CD8-positive, alpha-beta memory T cell (primary cell): ENCODE results near the gene AREL1. TPM values are rescaled to one million over a fixed set of nuclear protein-coding genes. Genes with fewer than 3 reads are reported as not detected.

Source experiments
- CTCF ChIA-PET: fragments of 350-600 bp; sonication (Branson Sonifier 250); formaldehyde crosslinking; loops from one replicate; lab custom pipeline; 2021; ENCODE audit warnings: antibody characterized with exemption; lab: Charles Lee
- POLR2A ChIA-PET: fragments of 350-600 bp; sonication (Branson Sonifier 250); formaldehyde crosslinking; loops from one replicate; lab custom pipeline; 2021; ENCODE audit warnings: antibody characterized with exemption; lab: Charles Lee
- DNase-seq, 5 donors: peaks; one replicate each; pipeline versions ENCODE4 v3.0.0 to v3.0.0-alpha.2; 2020 to 2022; ENCODE audit warnings: mixed read lengths in 1 of 5
- H3K27ac ChIP-seq: one replicate; pipeline ENCODE4 v1.7.0; 2013; ENCODE audit warnings: low read depth, mild to moderate bottlenecking, low read length, moderate library complexity
- H3K27me3 ChIP-seq: 2 replicates; pipeline ENCODE4 v1.7.0; 2013; ENCODE audit warnings: low read length, mild to moderate bottlenecking; ENCODE audit not compliant: insufficient read depth, poor library complexity, severe bottlenecking
- H3K36me3 ChIP-seq: 2 replicates; pipeline ENCODE4 v1.7.0; 2013; ENCODE audit warnings: mild to moderate bottlenecking, low read length, moderate library complexity; ENCODE audit not compliant: insufficient read depth
- H3K4me1 ChIP-seq: 2 replicates; pipeline ENCODE4 v1.7.0; 2013; ENCODE audit warnings: mild to moderate bottlenecking, low read length, moderate library complexity; ENCODE audit not compliant: insufficient read depth
- H3K4me3 ChIP-seq: 2 replicates; pipeline ENCODE4 v1.7.0; 2013; ENCODE audit warnings: mild to moderate bottlenecking, low read length
- H3K9me3 ChIP-seq: 2 replicates; pipeline ENCODE4 v1.7.0; 2013; ENCODE audit warnings: mild to moderate bottlenecking, low read length
- H3K27ac Mint-ChIP-seq, 8 donors: one replicate each; pipeline ENCODE4 v1.8.0; 2020 to 2021; ENCODE audit warnings: mixed read lengths in 8 of 8, mild to moderate bottlenecking in 6 of 8, inconsistent platforms in 3 of 8, moderate library complexity in 3 of 8
- H3K27me3 Mint-ChIP-seq, 2 donors: one replicate each; pipeline ENCODE4 v1.8.0; 2020 to 2021; ENCODE audit warnings: mixed read lengths in 2 of 2, mild to moderate bottlenecking in 1 of 2, moderate library complexity in 1 of 2
- H3K36me3 Mint-ChIP-seq, 3 donors: one replicate each; pipeline ENCODE4 v1.8.0; 2020 to 2021; ENCODE audit warnings: mixed read lengths in 3 of 3, inconsistent platforms in 1 of 3, mild to moderate bottlenecking in 1 of 3
- H3K4me1 Mint-ChIP-seq, 3 donors: one replicate each; pipeline ENCODE4 v1.8.0; 2020 to 2021; ENCODE audit warnings: mixed read lengths in 3 of 3, inconsistent platforms in 1 of 3, mild to moderate bottlenecking in 1 of 3
- H3K4me3 Mint-ChIP-seq, 7 donors: one replicate each; pipeline ENCODE4 v1.8.0; 2020 to 2021; ENCODE audit warnings: mixed read lengths in 7 of 7, mild to moderate bottlenecking in 6 of 7, moderate library complexity in 4 of 7, inconsistent platforms in 2 of 7
- H3K9me3 Mint-ChIP-seq, 5 donors: one replicate each; pipeline ENCODE4 v1.8.0; 2020 to 2022; ENCODE audit warnings: mixed read lengths in 5 of 5, mild to moderate bottlenecking in 3 of 5, moderate library complexity in 2 of 5, inconsistent platforms in 1 of 5
- polyA plus RNA-seq: library from polyadenylated mRNA; unstranded; fragments of 300-500 nt; fragmentation: Illumina TruSeq; gene quantifications from one replicate; pipeline ENCODE4 v1.2.3, GENCODE V29; 2021
- total RNA-seq, 2 experiments: library from RNA; stranded (reverse); gene quantifications; one replicate each; pipeline ENCODE4 v1.2.3, GENCODE V29; 2021

The AREL1 gene
- total and polyA plus RNA-seq, 3 experiments from 2014 or later = 28.6 to 37.7 (median 37.0) TPM

DNA sequence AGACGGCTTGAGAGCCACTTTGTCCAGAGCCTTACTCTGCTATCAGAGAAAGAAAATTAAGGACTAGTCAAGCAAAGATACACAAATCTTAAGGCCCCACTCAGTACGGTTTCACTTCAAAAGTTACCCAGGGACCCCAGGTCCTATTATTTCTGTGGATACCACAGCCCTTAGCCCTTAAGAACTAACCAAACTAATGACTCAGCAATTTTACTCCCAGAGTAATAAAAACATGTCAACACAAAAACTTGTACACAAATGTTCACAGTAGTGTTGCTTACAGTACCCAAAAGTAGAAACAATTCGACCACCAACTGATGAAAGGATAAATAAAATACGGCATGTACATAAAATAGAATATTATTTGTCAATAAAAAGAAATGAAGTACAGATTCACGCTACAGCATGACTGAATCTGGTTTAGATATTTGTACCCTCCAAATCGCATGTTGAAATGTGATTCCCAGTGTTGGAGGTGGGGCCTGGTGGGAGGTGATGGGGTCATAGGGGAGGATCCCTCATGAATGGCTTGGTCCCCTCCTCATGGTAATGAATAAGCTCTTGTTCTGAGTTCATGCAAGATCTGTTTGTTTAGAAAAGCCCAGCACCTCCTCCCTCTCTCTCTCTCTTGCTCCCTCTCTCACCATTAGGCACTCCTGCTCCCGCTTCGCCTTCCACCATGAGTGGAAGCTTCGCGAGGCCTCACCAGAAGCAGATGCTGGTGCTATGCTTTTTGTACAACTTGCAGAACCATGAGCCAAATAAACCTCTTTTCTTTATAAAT lies 30.5 kb downstream of the AREL1 start:
- Mint-ChIP-seq H3K4me1 (peaks cover 11 to 17% (median 12%) of the 10 kb centered on the region in 3 donors), H3K9me3 (no peaks in the 10 kb centered on the region), H3K27me3 (no peaks in the 10 kb centered on the region), H3K36me3 (peaks cover 0 to 76% (median 30%) of the 10 kb centered on the region in 3 donors), H3K27ac (peak overlapping the region in 2 of 8 donors; percentile 21 to 90), H3K4me3 (no peak overlapping the region)
- DNase-seq = no peak
- H3K4me1 ChIP-seq = peaks cover 5% of the 10 kb centered on the region
- no peaks in the 10 kb centered on the region for H3K27me3 ChIP-seq
- H3K4me3 ChIP-seq = no peak overlapping the region
- no peak overlapping the region for H3K27ac ChIP-seq
- H3K9me3 ChIP-seq = no peaks in the 10 kb centered on the region
- CTCF ChIA-PET = no interaction called here
- POLR2A ChIA-PET = no interaction called here
- H3K36me3 ChIP-seq = peaks cover 8% of the 10 kb centered on the region

DNA sequence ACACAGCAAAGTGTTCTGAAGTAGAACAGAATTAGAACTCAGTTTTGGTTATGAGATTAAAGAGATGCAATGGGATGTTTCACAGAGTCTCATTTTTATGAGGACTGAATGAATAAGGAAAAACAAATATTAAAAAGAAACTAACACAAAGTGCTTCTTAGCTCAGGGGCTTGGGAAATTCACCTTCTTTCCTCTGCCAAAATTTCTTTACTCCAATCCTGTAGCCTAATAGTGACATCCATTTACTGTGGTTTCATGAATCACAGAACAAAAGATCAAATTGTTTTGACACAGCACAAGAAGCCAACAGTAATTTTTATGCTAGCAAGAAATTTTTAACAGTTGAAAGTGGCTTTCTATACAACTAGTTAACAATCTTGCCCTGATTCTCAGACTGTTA lies 37.7 kb downstream of the AREL1 start:
- ChIA-PET POLR2A (no interaction called here), CTCF (interaction anchor here (1.8 kb wide), 1 partner anchor 66 kb away, joined by 4 read pairs; no protein-coding TSS in a partner anchor)
- no peak overlapping the region for H3K4me3 Mint-ChIP-seq
- H3K4me1 Mint-ChIP-seq = peaks cover 0 to 2% (median 0%) of the 10 kb centered on the region in 3 donors
- Histone ChIP-seq H3K27me3 (no peaks in the 10 kb centered on the region), H3K9me3 (no peaks in the 10 kb centered on the region), H3K4me3 (no peak overlapping the region), H3K4me1 (no peaks in the 10 kb centered on the region), H3K36me3 (peaks cover 41% of the 10 kb centered on the region), H3K27ac (no peak overlapping the region)
- peaks cover 14 to 76% (median 35%) of the 10 kb centered on the region in 3 donors for H3K36me3 Mint-ChIP-seq
- no peaks in the 10 kb centered on the region for H3K9me3 Mint-ChIP-seq
- H3K27me3 Mint-ChIP-seq = no peaks in the 10 kb centered on the region
- H3K27ac Mint-ChIP-seq = peak overlapping the region in 1 of 8 donors; percentile 71
- DNase-seq = no peak

DNA sequence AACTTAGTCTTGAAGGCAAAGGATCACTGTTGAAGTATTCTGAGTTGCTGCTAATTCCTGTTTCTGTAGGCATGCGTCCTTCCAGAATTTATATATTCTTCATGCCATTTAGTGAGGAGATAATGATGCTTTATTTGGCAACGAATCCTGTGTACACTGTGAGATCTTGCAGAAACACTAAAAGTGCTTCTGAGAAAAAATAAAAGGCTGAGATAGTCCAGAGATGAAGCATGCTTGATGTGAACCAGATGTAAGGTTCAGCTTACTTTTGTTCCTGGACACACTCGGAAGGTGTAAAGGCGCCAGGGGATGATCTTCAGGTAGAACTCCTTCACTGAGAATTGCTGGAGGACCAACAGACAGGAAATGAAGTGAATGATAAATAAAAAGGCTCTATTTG lies 39.1 kb downstream of the AREL1 start:
- Mint-ChIP-seq H3K9me3 (no peaks in the 10 kb centered on the region), H3K4me1 (peaks cover 0 to 2% (median 0%) of the 10 kb centered on the region in 3 donors), H3K36me3 (peaks cover 14 to 81% (median 42%) of the 10 kb centered on the region in 3 donors), H3K27me3 (no peaks in the 10 kb centered on the region), H3K4me3 (no peak overlapping the region), H3K27ac (peak overlapping the region in 1 of 8 donors; percentile 46)
- ChIA-PET CTCF (interaction anchor here (1.4 to 1.8 kb wide), 2 partner anchors 62 to 65 kb away, joined by 4 to 6 read pairs; partner anchors contain the start of gene LTBP2), POLR2A (no interaction called here)
- no peaks in the 10 kb centered on the region for H3K27me3 ChIP-seq
- peaks cover 41% of the 10 kb centered on the region for H3K36me3 ChIP-seq
- H3K4me1 ChIP-seq = no peaks in the 10 kb centered on the region
- DNase-seq = no peak
- no peaks in the 10 kb centered on the region for H3K9me3 ChIP-seq
- H3K27ac ChIP-seq = no peak overlapping the region
- no peak overlapping the region for H3K4me3 ChIP-seq

DNA sequence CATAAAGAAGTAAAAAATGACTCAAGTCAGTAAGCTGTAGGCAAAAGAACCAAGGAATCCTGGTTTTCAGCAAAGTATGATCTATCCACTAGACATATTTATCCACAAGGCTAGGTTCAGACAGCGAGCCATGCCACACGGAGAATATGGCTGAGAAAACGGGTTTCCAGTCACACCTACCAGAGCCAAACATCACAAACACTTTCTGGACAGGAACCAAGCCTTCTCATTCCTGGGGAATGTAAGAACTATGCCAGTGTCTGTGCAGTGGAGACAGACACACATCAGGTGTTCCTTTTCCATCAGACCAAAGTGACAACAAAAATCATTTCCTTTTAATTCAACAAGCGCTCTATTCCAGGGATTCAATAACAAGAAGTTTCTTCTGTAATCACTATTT lies 41.1 kb downstream of the AREL1 start:
- Mint-ChIP-seq H3K27me3 (no peaks in the 10 kb centered on the region), H3K4me1 (peaks cover 0 to 2% (median 0%) of the 10 kb centered on the region in 3 donors), H3K4me3 (no peak overlapping the region), H3K9me3 (no peaks in the 10 kb centered on the region), H3K36me3 (peaks cover 18 to 92% (median 51%) of the 10 kb centered on the region in 3 donors), H3K27ac (no peak overlapping the region)
- no peaks in the 10 kb centered on the region for H3K27me3 ChIP-seq
- no peaks in the 10 kb centered on the region for H3K4me1 ChIP-seq
- H3K4me3 ChIP-seq = no peak overlapping the region
- no peak overlapping the region for H3K27ac ChIP-seq
- no peaks in the 10 kb centered on the region for H3K9me3 ChIP-seq
- DNase-seq = no peak
- CTCF ChIA-PET = interaction anchor here (1.5 to 3.0 kb wide), 2 partner anchors 59 to 63 kb away, joined by 4 to 8 read pairs; partner anchors contain the start of gene LTBP2
- POLR2A ChIA-PET = no interaction called here
- peaks cover 51% of the 10 kb centered on the region for H3K36me3 ChIP-seq

DNA sequence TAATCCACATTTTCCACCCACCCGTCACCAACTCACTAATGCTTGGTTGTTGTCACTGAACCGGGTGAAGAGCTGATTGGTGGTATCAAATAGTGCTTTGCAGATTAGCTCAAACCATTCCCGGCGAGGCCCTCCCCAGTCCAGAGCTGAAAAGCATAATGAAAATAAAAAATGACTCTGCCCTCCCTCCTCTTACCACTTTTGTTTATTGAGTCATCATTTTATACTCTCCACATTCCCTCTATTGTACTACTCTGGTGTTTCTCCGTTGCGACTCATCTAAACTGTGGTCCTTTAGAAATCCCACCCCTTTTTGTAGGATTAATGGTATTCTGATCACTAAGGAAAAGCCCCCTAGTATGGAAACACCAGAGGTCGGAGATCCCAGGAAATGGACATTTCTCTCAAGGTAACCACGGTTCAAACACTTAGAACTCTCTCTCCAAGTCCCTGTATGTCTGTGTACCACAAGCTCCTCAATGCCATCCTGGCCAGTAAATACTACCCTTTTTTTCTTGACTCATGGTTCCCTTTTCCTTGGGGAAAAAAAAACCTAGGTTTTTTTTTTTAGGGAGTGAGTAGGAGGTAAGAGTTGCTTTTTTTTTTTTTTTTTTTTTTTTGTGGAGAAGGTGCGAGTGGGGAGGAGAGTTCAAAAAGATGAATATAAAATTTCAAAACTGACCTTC lies 42.0 kb downstream of the AREL1 start:
- Histone ChIP-seq H3K4me3 (no peak overlapping the region), H3K9me3 (no peaks in the 10 kb centered on the region), H3K27ac (no peak overlapping the region), H3K4me1 (no peaks in the 10 kb centered on the region), H3K27me3 (no peaks in the 10 kb centered on the region), H3K36me3 (peaks cover 47% of the 10 kb centered on the region)
- Mint-ChIP-seq H3K4me3 (no peak overlapping the region), H3K4me1 (peaks cover 0 to 2% (median 0%) of the 10 kb centered on the region in 3 donors), H3K27ac (peak overlapping the region in 1 of 8 donors; percentile 37), H3K9me3 (no peaks in the 10 kb centered on the region), H3K27me3 (no peaks in the 10 kb centered on the region), H3K36me3 (peaks cover 13 to 92% (median 51%) of the 10 kb centered on the region in 3 donors)
- no peak for DNase-seq
- POLR2A ChIA-PET = interaction anchor here (0.6 kb wide), 1 partner anchor 52 kb away, joined by 7 read pairs; no protein-coding TSS in a partner anchor
- CTCF ChIA-PET = interaction anchor here (1.5 to 3.0 kb wide), 2 partner anchors 58 to 62 kb away, joined by 4 to 8 read pairs; partner anchors contain the start of gene LTBP2

DNA sequence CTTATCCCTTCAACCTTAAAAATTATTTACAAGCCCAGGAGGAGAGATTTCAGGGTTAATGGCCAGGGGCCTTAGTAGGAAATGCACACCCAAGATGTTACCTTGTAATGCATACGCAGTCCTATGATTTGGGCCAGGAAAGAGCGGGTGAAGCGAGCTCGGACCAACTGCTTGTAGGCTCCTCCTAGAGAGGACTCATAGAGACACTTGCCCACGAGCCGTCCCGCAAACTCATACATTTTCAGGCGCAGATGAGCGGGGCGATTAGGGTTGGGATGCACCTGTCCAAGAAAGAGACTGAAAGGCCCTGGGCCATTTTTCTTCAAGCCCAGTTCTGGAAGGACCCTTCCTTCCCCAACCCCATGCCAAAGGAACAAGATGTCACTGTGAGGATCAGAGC lies 43.0 kb downstream of the AREL1 start:
- CTCF ChIA-PET = interaction anchor here (3.0 to 3.6 kb wide), 2 partner anchors 57 to 61 kb away, joined by 8 to 13 read pairs; partner anchors contain the start of gene LTBP2

DNA sequence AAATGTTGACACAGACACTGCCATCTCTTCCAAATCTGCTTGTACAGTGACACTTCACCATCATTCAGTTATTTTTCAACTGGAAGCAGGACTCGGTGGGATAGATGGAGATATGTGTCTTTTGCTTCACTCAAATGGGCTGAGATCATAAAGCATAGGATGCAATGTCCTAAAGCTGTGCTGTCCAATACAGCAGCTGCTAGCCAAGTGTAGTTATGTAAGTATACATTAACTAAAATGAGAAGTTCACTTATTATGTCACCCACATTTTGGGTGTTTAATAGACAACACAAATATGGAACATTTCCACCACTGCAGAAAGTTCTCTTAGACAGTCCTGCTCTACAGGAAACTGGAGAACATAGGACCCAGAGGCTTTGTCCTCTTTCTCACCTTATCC lies 43.6 kb downstream of the AREL1 start:
- H3K27ac Mint-ChIP-seq = no peak overlapping the region
- H3K27me3 ChIP-seq = no peaks in the 10 kb centered on the region
- H3K4me3 Mint-ChIP-seq = no peak overlapping the region
- no peaks in the 10 kb centered on the region for H3K9me3 ChIP-seq
- DNase-seq = no peak
- H3K4me1 ChIP-seq = no peaks in the 10 kb centered on the region
- H3K27me3 Mint-ChIP-seq = no peaks in the 10 kb centered on the region
- peaks cover 38% of the 10 kb centered on the region for H3K36me3 ChIP-seq
- ChIA-PET CTCF (interaction anchor here (0.8 to 3.6 kb wide), 2 partner anchors 51 to 57 kb away, joined by 3 to 13 read pairs; partner anchors contain the start of gene LTBP2), POLR2A (no interaction called here)
- H3K27ac ChIP-seq = no peak overlapping the region
- H3K36me3 Mint-ChIP-seq = peaks cover 13 to 92% (median 50%) of the 10 kb centered on the region in 3 donors
- H3K4me3 ChIP-seq = no peak overlapping the region
- no peaks in the 10 kb centered on the region for H3K9me3 Mint-ChIP-seq
- H3K4me1 Mint-ChIP-seq = peaks cover 0 to 2% (median 0%) of the 10 kb centered on the region in 3 donors

More for the DNA sequence above, 43.0 kb downstream of the AREL1 start:
- H3K27ac Mint-ChIP-seq = peak overlapping the region in 2 of 8 donors; percentile 22 to 54
- no peaks in the 10 kb centered on the region for H3K9me3 ChIP-seq
- H3K27me3 ChIP-seq = no peaks in the 10 kb centered on the region
- no peak overlapping the region for H3K27ac ChIP-seq
- peaks cover 13 to 92% (median 51%) of the 10 kb centered on the region in 3 donors for H3K36me3 Mint-ChIP-seq
- peaks cover 38% of the 10 kb centered on the region for H3K36me3 ChIP-seq
- H3K4me3 Mint-ChIP-seq = peak overlapping the region in 1 of 7 donors; percentile 18
- H3K4me3 ChIP-seq = no peak overlapping the region
- DNase-seq = no peak
- H3K4me1 Mint-ChIP-seq = peaks cover 0 to 2% (median 0%) of the 10 kb centered on the region in 3 donors
- POLR2A ChIA-PET = no interaction called here
- H3K27me3 Mint-ChIP-seq = no peaks in the 10 kb centered on the region
- H3K9me3 Mint-ChIP-seq = no peaks in the 10 kb centered on the region
- H3K4me1 ChIP-seq = no peaks in the 10 kb centered on the region
